Stomach (tissue), 9 donors: ENCODE data around the gene TTC28. TPM values are rescaled to one million over a fixed set of nuclear protein-coding genes. Genes with fewer than 3 reads are reported as not detected.
A peak's percentile ranks its signal among the peaks of the same experiment; 100 is the strongest.

ENCODE experiments used
- DNase-seq, 2 donors: peaks; one replicate each; pipeline versions ENCODE4 v3.0.0 to v3.0.0-alpha.2; 2013 to 2019
- H3K27ac ChIP-seq, 5 donors: fragments of 200-600 bp in 4 of 5; sonication (generic) in 4 of 5; one replicate each; pipeline ENCODE4 v1.5.1; 2013 to 2019; ENCODE audit warnings: mild to moderate bottlenecking in 1 of 5, moderate library complexity in 1 of 5
- H3K27me3 ChIP-seq, 3 donors: fragments of 200-600 bp; sonication (generic); one replicate each; pipeline ENCODE4 v1.5.1; 2017 to 2019; ENCODE audit warnings: mixed run types in 1 of 3
- H3K36me3 ChIP-seq, 4 donors: fragments of 200-600 bp; sonication (generic); 1 replicate in 3 of 4; 2 replicates in 1 of 4; pipeline ENCODE4 v1.5.1; 2016 to 2019
- H3K4me1 ChIP-seq, 4 donors: fragments of 200-600 bp; sonication (generic); one replicate each; pipeline ENCODE4 v1.5.1; 2016 to 2019
- H3K4me3 ChIP-seq, 4 donors: fragments of 200-600 bp; sonication (generic) in 3 of 4; one replicate each; pipeline ENCODE4 v1.5.1; 2016 to 2019; ENCODE audit warnings: mild to moderate bottlenecking in 1 of 4
- H3K9me3 ChIP-seq, 4 donors: fragments of 200-600 bp; sonication (generic); one replicate each; pipeline ENCODE4 v1.5.1; 2016 to 2019
- EP300 ChIP-seq: sonication (generic); formaldehyde crosslinking; IDR thresholded peaks from one replicate; pipeline ENCODE4 v1.6.1; 2017; ENCODE audit warnings: antibody characterized with exemption
- POLR2A ChIP-seq, 4 donors: fragments of 450-650 bp; IDR thresholded peaks; one replicate each; pipeline ENCODE4 v1.6.1; 2016; ENCODE audit warnings: antibody characterized with exemption in 4 of 4, control low read depth in 2 of 4, mild to moderate bottlenecking in 1 of 4, moderate library complexity in 1 of 4
- POLR2AphosphoS5 ChIP-seq, 3 donors: sonication (generic); formaldehyde crosslinking; IDR thresholded peaks; one replicate each; pipeline ENCODE4 v1.6.1; 2016; ENCODE audit warnings: antibody characterized with exemption in 3 of 3
- WGBS, 5 donors: extraction: QIAGEN DNeasy Blood & Tissue Kit in 3 of 5; methylation state at CpG; one replicate each; pipeline versions ENCODE4 v1.1.5 to v1.1.7; 2013 to 2018; 5-methylcytosine and 5-hydroxymethylcytosine counted together
- intact Hi-C: fragments of 100-400 bp; cut with DNase I; formaldehyde crosslinking; loops from one replicate; pipeline ENCODE4 v1.15.1; 2023; ENCODE audit warnings: low total_unique reads
- polyA plus RNA-seq, 3 donors: library from polyadenylated mRNA; stranded (reverse); fragments of 200-250 nt; gene quantifications; one replicate each; pipeline ENCODE4 v1.2.3, GENCODE V29; 2013
- total RNA-seq, 5 donors: library from RNA; depleted of rRNA; stranded (reverse); fragments of >200 nt; gene quantifications; one replicate each; pipeline versions ENCODE4 v1.1.0 to v1.2.3, GENCODE V29; 2014 to 2016
- TF ChIP-seq, protein P1 (sequence below), 7 experiments: fragments of 450-650 bp in 4 of 7; fragments of 200-600 bp in 3 of 7; sonication (generic) in 3 of 7; IDR thresholded peaks; one replicate each; pipeline ENCODE4 v1.5.1; 2016 to 2019; ENCODE audit warnings: antibody characterized with exemption in 7 of 7, control low read depth in 2 of 7, mild to moderate bottlenecking in 1 of 7
- donor health status: healthy with polysubstance abuse.
- donor health status: Bipolar disorder and iron deficiency.
- donor health status: healthy.

TTC28 gene
- total and polyA plus RNA-seq, 8 donors: 1.7 to 53.4 (median 24.6) TPM

DNA sequence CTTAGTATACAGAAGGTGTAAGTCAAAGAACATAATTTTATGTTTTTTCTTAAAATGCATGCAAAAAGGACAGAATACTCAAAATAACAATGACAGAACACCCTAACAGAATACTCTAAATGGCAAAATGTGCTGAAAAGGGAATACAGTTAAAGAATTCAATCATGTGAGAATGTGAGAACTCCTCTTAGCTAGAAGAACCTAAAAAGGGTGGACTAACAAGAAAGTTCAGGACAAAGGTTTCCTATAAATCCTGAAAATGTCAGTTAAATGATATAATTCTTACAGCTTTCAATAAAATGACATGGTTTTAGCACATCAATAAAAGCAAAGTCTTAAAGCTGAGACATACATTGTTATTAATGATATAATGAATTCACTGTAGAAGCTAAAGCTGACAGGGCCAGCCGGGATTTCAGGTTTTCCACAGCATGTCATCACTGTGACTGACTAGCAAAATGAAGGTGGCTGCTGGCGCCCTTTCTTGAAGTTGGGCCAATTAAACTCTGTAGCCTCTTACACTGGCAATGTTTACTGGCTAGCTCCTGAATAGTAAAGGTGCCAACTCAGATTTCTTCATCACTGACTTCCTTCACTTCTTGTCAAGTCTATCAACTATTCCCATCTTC, 244.4 kb downstream of the TTC28 start:
- intact Hi-C loops: no loop called here
- 36 to 46% (median 38%) methylated on average over 2 of the region's 2 CpGs for whole genome bisulfite sequencing, 5 donors
- Histone ChIP-seq H3K4me3 (no peak overlapping the region), H3K27ac (no peak overlapping the region), H3K4me1 (peaks cover 0 to 51% (median 25%) of the 10 kb centered on the region in 4 donors), H3K36me3 (no peaks in the 10 kb centered on the region), H3K9me3 (no peaks in the 10 kb centered on the region), H3K27me3 (no peaks in the 10 kb centered on the region)
- peak in 2 of 3 donors; percentile 11 to 16 for TF ChIP-seq POLR2AphosphoS5 (IDR thresholded peaks at IDR 0.05)
- TF ChIP-seq, protein P1, sequence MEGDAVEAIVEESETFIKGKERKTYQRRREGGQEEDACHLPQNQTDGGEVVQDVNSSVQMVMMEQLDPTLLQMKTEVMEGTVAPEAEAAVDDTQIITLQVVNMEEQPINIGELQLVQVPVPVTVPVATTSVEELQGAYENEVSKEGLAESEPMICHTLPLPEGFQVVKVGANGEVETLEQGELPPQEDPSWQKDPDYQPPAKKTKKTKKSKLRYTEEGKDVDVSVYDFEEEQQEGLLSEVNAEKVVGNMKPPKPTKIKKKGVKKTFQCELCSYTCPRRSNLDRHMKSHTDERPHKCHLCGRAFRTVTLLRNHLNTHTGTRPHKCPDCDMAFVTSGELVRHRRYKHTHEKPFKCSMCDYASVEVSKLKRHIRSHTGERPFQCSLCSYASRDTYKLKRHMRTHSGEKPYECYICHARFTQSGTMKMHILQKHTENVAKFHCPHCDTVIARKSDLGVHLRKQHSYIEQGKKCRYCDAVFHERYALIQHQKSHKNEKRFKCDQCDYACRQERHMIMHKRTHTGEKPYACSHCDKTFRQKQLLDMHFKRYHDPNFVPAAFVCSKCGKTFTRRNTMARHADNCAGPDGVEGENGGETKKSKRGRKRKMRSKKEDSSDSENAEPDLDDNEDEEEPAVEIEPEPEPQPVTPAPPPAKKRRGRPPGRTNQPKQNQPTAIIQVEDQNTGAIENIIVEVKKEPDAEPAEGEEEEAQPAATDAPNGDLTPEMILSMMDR (IDR thresholded peaks at IDR 0.05): no peak
- DNase-seq: peak; percentile 14 to 78

DNA sequence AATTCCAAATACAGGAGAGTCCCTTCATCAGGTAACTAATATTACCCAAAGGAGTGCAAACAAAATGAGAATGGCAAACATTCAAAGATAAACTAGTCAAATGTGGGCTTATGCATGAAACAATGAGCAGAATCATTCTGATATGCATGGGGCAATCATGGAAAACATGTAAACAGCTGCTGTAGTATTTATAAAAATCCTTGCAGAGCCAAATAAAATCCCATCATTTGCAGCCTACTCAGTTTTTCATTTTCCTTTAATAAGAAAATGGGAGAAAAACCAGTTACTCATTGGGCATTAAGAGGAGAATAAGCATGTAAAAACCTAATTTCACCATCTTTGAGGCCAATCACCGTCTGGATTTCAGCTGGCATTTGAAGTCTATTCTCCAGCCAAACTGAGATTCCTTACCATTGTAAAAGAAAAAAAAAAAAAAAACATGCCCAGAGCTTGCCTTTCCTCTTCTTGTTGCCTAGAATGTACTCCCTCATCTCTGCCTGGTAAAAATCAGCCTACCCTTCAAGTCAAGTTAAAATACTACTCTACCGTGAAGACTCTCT, 249.1 kb downstream of the TTC28 start:
- H3K27ac ChIP-seq: no peak overlapping the region
- no peak for TF ChIP-seq POLR2AphosphoS5 (IDR thresholded peaks at IDR 0.05)
- TF ChIP-seq POLR2A (IDR thresholded peaks at IDR 0.05): no peak
- TF ChIP-seq, protein P1 (IDR thresholded peaks at IDR 0.05): no peak
- no peak for TF ChIP-seq EP300
- DNase-seq: no peak
- H3K9me3 ChIP-seq: no peaks in the 10 kb centered on the region
- intact Hi-C loops: no loop called here
- no peak overlapping the region for H3K4me3 ChIP-seq
- H3K4me1 ChIP-seq: peaks cover 0 to 34% (median 15%) of the 10 kb centered on the region in 4 donors
- 43 to 71% (median 50%) methylated on average over 2 of the region's 2 CpGs for WGBS, 5 donors
- H3K36me3 ChIP-seq: no peaks in the 10 kb centered on the region
- no peaks in the 10 kb centered on the region for H3K27me3 ChIP-seq

DNA sequence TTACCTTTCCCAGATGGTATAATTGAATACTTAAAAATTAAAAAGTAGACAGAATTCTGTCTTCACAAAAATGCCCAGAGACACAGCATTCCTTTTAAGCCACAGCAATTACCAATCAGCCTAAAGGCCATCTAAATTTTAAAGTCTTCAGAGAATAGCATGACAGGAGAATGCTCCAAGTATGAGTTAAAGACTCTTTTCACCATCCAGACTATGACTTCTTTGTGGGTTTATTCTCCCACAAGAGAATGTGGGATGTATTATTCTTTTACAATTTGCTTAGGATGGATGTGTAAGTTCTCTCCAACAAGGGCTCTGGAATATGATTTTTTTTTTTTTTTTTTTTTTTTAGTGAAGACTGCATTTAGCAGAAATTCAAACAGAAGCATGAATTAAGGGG, 249.9 kb downstream of the TTC28 start:
- no peaks in the 10 kb centered on the region for H3K9me3 ChIP-seq
- TF ChIP-seq EP300 (no peak), POLR2A (IDR thresholded peaks at IDR 0.05) (no peak), POLR2AphosphoS5 (IDR thresholded peaks at IDR 0.05) (no peak)
- TF ChIP-seq, protein P1 (IDR thresholded peaks at IDR 0.05): no peak
- intact Hi-C loops: no loop called here
- H3K36me3 ChIP-seq: no peaks in the 10 kb centered on the region
- no peaks in the 10 kb centered on the region for H3K27me3 ChIP-seq
- H3K27ac ChIP-seq: no peak overlapping the region
- no peak for DNase-seq
- H3K4me3 ChIP-seq: no peak overlapping the region
- peaks cover 4 to 33% (median 16%) of the 10 kb centered on the region in 4 donors for H3K4me1 ChIP-seq

DNA sequence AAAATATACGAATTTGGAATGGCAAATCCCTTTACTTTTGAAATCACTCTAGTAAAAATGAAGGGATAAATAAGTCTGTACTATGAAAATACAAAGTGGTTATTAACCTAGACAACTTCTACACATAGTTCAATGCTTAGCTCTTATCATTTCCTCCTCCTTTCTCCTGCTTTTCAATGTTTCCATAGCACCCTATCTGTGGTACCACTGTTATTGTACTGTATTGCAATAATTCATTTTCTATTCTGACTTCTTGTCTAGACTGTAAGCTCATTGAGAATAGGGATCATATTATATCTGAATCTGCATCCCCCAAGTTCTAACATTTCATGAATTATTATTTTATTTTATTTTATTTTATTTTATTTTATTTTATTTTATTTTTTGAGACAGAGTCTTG, 251.4 kb downstream of the TTC28 start:
- no peaks in the 10 kb centered on the region for H3K36me3 ChIP-seq
- H3K4me3 ChIP-seq: no peak overlapping the region
- H3K27me3 ChIP-seq: no peaks in the 10 kb centered on the region
- H3K27ac ChIP-seq: no peak overlapping the region
- TF ChIP-seq, protein P1 (IDR thresholded peaks at IDR 0.05): no peak
- TF ChIP-seq EP300: no peak
- 65 to 97% (median 83%) methylated on average over 1 of the region's 1 CpG for whole genome bisulfite sequencing, 5 donors
- H3K4me1 ChIP-seq: peaks cover 8 to 41% (median 19%) of the 10 kb centered on the region in 4 donors
- intact Hi-C loops: no loop called here
- no peaks in the 10 kb centered on the region for H3K9me3 ChIP-seq
- no peak for DNase-seq
